Smooth muscle cell of the coronary artery (primary cell): ENCODE results near the gene HEXIM1. TPM values are rescaled to one million over a fixed set of nuclear protein-coding genes. Genes with fewer than 3 reads are reported as not detected.

Source experiments
- total RNA-seq: library from RNA; depleted of rRNA; stranded (reverse); fragments of >200 nt; gene quantifications from 2 replicates; pipeline ENCODE4 v1.2.3, GENCODE V29; 2014; ENCODE audit warnings: low replicate concordance

Gene HEXIM1
- 5.9 and 8.6 TPM in 2 replicates for total RNA-seq

GRCh38 chr17:45148183-45149036 lies at the start of gene HEXIM1:
HEXIM1 (plus strand) TSS chr17:45148475; CDS start chr17:45149191, 716 bp downstream.

GRCh38 chr17:45132320-45132571 lies 16.0 kb upstream of the HEXIM1 start, which contains the start of gene PLCD3:
PLCD3 (minus strand) TSS chr17:45132515; CDS start chr17:45132410, 105 bp downstream.

GRCh38 chr17:45135192-45135977 lies 12.9 kb upstream of the HEXIM1 start, which contains the start of gene ACBD4:
ACBD4 (plus strand) TSS chr17:45135687; CDS start chr17:45136145, 458 bp downstream.

GRCh38 chr17:45161288-45162024 lies 13.2 kb downstream of the HEXIM1 start, which contains the start of gene HEXIM2:
HEXIM2 (plus strand) TSS chr17:45161875; CDS start chr17:45162794, 919 bp downstream.

Other genes with a start within 250 kb of the HEXIM1 start
- 113 and 140 TPM in 2 replicates for gene EFTUD2, start 249.0 kb upstream of the HEXIM1 start, total RNA-seq
- 1.1 TPM in 1 of 2 replicates, not detected in the other for gene GFAP, start 233.0 kb upstream of the HEXIM1 start, total RNA-seq
- 0.68 TPM in 1 of 2 replicates, not detected in the other for gene KIF18B, start 200.7 kb upstream of the HEXIM1 start, total RNA-seq
- gene C1QL1, start 180.2 kb upstream of the HEXIM1 start, total RNA-seq = 0.08 and 0.23 TPM in 2 replicates
- gene DCAKD, start 96.8 kb upstream of the HEXIM1 start, total RNA-seq = 35.9 and 37.1 TPM in 2 replicates
- 70.2 and 119 TPM in 2 replicates for gene NMT1, start 87.2 kb upstream of the HEXIM1 start, total RNA-seq
- 20.0 and 37.3 TPM in 2 replicates for gene PLCD3, start 16.0 kb upstream of the HEXIM1 start, total RNA-seq
- gene ACBD4, start 12.8 kb upstream of the HEXIM1 start, total RNA-seq = 4.3 and 4.8 TPM in 2 replicates
- gene HEXIM2, start 13.4 kb downstream of the HEXIM1 start, total RNA-seq = 5.3 and 11.7 TPM in 2 replicates
- 2.9 TPM in 1 of 2 replicates, not detected in the other for gene FMNL1, start 73.4 kb downstream of the HEXIM1 start, total RNA-seq
- gene SPATA32, start 113.6 kb downstream of the HEXIM1 start, total RNA-seq = not detected in 2 replicates
- 1.4 and 1.7 TPM in 2 replicates for gene MAP3K14, start 168.5 kb downstream of the HEXIM1 start, total RNA-seq